B cell (primary cell): ENCODE data around the gene ID3.

ENCODE experiments used
- CTCF ChIP-seq: fragments of 200-600 bp; IDR thresholded peaks from one replicate; pipeline ENCODE4 v1.8.0; 2022; ENCODE audit warnings: antibody characterized with exemption, mild to moderate bottlenecking
- EZH2 ChIP-seq: IDR thresholded peaks from 2 replicates; pipeline ENCODE4 v1.6.1; 2012; ENCODE audit warnings: borderline replicate concordance, low read depth, mild to moderate bottlenecking, moderate library complexity, low read length; ENCODE audit not compliant: insufficient read depth, poor library complexity, severe bottlenecking

- TF ChIP-seq CTCF (no peak), EZH2 (no peak)
These were observed 25.9 kb downstream of the ID3 start for GRCh38 chr1:23533246-23534023.
